ENCODE data around the gene BZW2.

The BZW2 gene

GRCh38 chr7:16724344-16724743 is 78.4 kb downstream of the BZW2 start:
- DNase-seq: no peak

GRCh38 chr7:16726189-16726588 is 80.2 kb downstream of the BZW2 start:
- no peak for DNase-seq

- DNase-seq: no peak
These were observed 81.8 kb downstream of the BZW2 start for GRCh38 chr7:16727736-16728135.

- DNase-seq: no peak
These were observed 82.8 kb downstream of the BZW2 start for GRCh38 chr7:16728811-16729210.

GRCh38 chr7:16729541-16729940 is 83.6 kb downstream of the BZW2 start:
- no peak for DNase-seq

GRCh38 chr7:16730937-16731336 is 85.0 kb downstream of the BZW2 start:
- DNase-seq: no peak

GRCh38 chr7:16732828-16733227 is 86.8 kb downstream of the BZW2 start:
- DNase-seq: no peak

- no peak for DNase-seq
These were observed 88.3 kb downstream of the BZW2 start for GRCh38 chr7:16734148-16734726.

GRCh38 chr7:16735020-16735419 is 89.0 kb downstream of the BZW2 start:
- DNase-seq: no peak

- DNase-seq: no peak
These were observed 92.2 kb downstream of the BZW2 start for GRCh38 chr7:16738011-16738688.

GRCh38 chr7:16739863-16740622 is 94.1 kb downstream of the BZW2 start:
- DNase-seq: no peak

GRCh38 chr7:16740623-16740953 is 94.6 kb downstream of the BZW2 start:
- DNase-seq: no peak

- DNase-seq: no peak
These were observed 95.0 kb downstream of the BZW2 start for GRCh38 chr7:16740996-16741395.

GRCh38 chr7:16741676-16742075 is 95.7 kb downstream of the BZW2 start:
- no peak for DNase-seq

- no peak for DNase-seq
These were observed 96.6 kb downstream of the BZW2 start for GRCh38 chr7:16742547-16742946.

GRCh38 chr7:16743236-16743635 is 97.3 kb downstream of the BZW2 start:
- no peak for DNase-seq

- no peak for DNase-seq
These were observed 98.7 kb downstream of the BZW2 start for GRCh38 chr7:16744518-16745250.

GRCh38 chr7:16745645-16746044 is 99.7 kb downstream of the BZW2 start:
- DNase-seq: no peak

GRCh38 chr7:16747102-16747501 is 101.1 kb downstream of the BZW2 start:
- DNase-seq: no peak

- DNase-seq: peak; percentile 64
These were observed 107.3 kb downstream of the BZW2 start, which contains the start of gene TSPAN13 for GRCh38 chr7:16753102-16753931. TSPAN13 (plus strand) TSS chr7:16753755; CDS start chr7:16753968, 213 bp downstream.

GRCh38 chr7:16753932-16754855 is 108.2 kb downstream of the BZW2 start:
- DNase-seq: peak; percentile 31

Measured in activated CD4-positive, CD25-positive, alpha-beta regulatory T cell treated with anti-CD3 and anti-CD28 coated beads, Interleukin-2, amount 50 U/mL, for 72 hours (primary cell).